ENCODE data around the gene YBX3.
A peak's percentile ranks its signal among the peaks of the same experiment; 100 is the strongest.
"Not testable (repeated sequence)": the region's sequence is repeated elsewhere in the genome, so short reads cannot be mapped to it uniquely, and the experiment has no call there.

YBX3 gene

DNA sequence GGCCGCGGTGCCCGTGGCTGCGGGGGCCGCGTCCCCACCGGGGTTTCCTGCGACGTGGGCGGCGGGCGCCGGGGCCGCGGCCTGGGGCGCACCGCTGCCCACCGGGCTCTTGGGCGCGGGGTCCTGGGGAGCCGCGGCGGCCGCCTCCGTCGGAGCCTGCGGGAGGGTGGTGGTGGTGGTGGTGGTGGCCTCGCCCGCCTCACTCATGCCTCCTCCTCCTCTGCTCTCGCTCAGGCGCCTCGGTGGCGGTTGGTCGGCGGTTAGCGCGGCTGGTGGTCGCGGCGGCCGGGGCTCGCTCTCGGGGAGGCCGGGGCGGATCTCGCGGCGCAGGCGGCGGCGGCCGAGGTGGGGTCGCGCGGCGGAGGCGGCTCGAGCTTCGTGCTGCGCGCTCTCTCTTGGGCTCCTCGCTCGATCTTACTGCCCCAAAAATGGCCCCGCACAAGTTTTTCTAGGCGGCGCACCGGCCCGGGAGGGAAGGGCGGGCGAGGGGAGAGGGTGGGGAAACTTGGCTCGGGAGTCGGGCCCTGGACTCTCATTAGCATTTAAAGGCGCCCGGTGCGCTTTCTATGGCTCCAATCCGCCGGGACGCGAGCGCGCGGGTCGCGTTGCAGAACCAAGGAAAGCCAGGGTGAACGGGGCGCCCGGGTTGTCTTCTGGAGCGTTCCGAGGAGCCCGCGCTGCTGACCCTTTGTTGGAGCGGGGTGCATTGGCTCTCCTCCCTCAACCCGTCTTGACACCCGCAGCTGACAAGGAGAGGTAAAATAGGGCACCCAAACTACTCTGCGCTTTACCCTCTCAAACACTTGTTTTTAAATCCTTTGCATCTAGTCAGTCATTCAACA lies at the start of gene YBX3:
Gene YBX3 (minus strand): TSS at position 419 of the 842 bp plus-strand sequence. CDS start 212 bp downstream, at position 207.
- DNase-seq, result peak; percentile 92

- DNase-seq, result peak; percentile 58
These were observed 48.1 kb upstream of the YBX3 start for GRCh38 chr12:10771132-10771733.

GRCh38 chr12:10759657-10760056 lies 36.5 kb upstream of the YBX3 start:
- no peak for DNase-seq

DNA sequence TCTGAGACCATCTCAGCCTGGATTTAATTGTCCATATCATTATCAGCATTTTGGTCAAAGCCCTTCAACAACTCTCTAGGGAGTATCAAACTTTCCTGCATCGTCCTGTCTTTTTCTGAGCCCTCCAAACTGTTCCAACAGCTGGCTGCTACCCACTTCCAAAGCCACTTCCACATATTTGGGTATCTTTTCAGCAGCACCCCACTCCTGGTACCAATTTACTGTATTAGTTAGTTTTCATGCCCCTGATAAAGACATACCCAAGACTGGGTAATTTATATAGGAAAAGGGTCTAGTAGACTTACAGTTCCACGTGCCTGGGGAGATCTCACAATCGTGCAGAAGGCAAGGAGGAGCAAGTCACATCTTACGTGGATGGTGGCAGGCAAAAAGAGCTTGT lies 33.1 kb upstream of the YBX3 start:
- DNase-seq, result no peak

- no peak for DNase-seq
These were observed 29.9 kb upstream of the YBX3 start for GRCh38 chr12:10753059-10753458.

DNA sequence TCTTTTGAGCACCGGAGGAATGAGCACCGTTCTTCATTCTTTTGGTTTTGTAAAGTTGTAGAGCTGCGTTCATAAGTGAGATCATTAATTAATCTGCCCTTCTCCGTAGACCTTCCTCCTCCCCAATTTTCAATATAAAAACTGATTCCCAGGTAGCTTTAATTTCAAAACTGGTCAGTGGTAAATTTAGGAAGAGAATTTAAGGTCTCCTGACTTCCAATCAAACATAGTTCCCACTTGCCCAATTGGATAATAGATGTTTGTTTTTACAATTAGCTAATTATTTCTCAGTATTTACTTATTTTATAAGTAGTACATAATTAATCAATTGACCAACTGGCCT lies 27.2 kb upstream of the YBX3 start:
- DNase-seq, result no peak

DNA sequence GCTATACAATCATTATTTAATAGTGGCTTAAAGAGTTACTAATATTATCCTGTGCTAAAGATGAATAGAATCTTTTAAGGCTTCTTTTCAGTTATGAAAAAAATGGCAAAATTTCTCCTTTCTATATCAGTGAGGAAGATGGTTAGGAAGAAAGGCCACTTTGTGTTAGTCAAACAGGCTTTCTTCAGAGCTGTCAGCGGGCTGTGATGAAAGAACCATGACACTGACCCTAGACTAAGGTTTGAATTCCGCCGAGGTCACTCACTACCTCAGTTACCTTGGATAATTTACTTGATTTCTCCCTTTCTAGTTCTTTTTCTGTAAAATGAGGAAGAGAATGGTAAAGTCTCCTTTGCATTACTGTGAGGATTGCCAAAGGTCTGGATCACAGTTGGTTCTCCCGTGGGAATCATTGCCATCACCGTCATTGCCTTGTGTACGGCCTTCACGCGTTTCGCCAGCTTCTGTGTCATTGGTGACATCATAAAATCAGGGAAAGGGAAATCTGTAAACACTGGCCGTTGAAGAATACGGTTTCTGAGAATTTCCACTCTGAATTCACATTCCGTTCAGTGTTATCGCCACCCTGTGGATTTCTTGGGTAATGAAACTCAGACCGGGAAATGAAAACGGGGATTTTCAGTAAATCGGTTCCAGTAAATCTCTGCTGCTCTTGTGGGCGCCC lies 26.7 kb upstream of the YBX3 start:
- peak; percentile 92 for DNase-seq

- no peak for DNase-seq
These were observed 24.6 kb upstream of the YBX3 start for GRCh38 chr12:10747730-10748129.

GRCh38 chr12:10743420-10743819 lies 20.3 kb upstream of the YBX3 start:
- DNase-seq, result not testable (repeated sequence)

GRCh38 chr12:10741845-10742244 lies 18.7 kb upstream of the YBX3 start:
- peak; percentile 18 for DNase-seq

GRCh38 chr12:10740182-10740581 lies 17.1 kb upstream of the YBX3 start:
- no peak for DNase-seq

- no peak for DNase-seq
These were observed 16.3 kb upstream of the YBX3 start for GRCh38 chr12:10739157-10740118.

DNA sequence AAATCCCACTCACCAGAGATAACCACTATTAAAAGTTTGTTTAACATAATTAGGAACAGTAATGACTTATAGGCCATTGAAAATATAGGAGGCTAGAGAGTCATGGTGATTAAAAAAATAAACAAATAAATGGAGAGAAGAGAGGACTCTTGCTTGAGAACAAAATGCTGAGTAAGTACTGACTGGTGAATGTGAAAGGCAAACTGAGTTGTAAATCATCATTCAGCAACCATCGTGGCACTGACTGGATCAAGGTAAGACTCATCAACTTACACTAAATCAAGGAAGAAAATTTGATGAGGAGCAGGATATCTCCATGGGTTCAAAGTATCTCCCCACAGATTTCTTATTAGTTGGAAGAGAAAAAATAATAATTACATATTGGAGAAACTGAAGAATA lies 14.1 kb upstream of the YBX3 start:
- no peak for DNase-seq

- no peak for DNase-seq
These were observed 13.3 kb upstream of the YBX3 start for GRCh38 chr12:10736463-10736862.

DNA sequence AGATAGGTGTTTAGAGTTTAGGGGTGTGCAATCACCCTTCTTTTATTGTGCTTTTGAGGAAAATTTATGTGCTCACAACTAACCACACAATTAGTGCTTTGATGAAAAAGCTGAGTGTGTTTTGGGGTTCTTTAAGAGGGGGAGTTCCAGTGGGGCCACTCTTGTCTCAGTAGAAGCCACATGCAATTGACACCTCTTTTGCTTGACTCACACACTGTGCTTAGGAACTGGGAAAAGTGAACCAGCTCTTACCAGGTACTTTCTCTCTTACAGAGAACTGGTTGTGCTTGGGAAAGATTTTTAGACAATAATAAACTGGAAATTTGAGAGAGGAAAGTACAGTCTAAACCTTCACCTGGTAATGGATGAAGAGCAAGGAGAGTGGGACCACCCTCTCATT lies 12.3 kb upstream of the YBX3 start:
- DNase-seq, result no peak

- no peak for DNase-seq
These were observed 9.4 kb upstream of the YBX3 start for GRCh38 chr12:10732549-10732948.

GRCh38 chr12:10732066-10732465 lies 8.9 kb upstream of the YBX3 start:
- DNase-seq, result no peak

DNA sequence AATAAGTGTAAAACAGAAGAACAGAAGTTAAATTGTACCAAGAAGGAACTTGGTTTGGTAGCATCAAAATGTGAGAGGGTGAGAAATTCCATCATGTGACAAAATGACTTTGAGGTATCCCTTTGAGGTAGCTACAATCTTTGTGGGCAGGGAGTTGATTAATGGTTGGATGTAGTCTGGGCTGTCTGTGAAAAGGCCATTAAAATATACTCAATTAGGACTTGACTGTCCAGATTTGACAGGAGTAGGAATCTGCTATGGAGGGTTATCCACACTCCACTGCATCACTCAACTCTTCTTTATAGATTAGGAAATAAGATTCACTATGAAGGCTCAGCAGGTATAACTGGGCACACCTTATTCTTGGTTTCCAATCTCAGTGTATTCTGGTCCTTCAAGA lies 7.4 kb upstream of the YBX3 start:
- no peak for DNase-seq

- no peak for DNase-seq
These were observed 5.0 kb upstream of the YBX3 start for GRCh38 chr12:10728091-10728490.

DNA sequence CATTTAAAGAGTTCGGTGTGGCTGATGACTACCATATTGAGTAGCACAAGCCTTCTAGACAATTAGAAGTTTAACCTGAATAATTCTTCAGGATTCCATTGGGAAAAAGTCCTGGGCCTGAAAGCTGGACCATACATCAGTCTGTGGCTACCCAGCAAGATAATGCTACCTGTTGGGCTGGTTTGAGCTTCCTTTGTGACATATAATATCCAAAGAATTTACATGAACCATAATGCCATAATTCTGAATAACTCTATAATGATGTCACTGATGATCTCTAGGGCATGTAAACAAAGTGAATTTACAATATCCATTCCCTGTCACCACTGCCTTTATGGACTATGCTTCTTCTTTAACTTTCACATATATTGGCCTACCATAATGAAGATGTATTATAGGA lies 3.8 kb upstream of the YBX3 start:
- DNase-seq, result no peak

- no peak for DNase-seq
These were observed 1.9 kb upstream of the YBX3 start for GRCh38 chr12:10725003-10725402.

- DNase-seq, result peak; percentile 65
These were observed 620 bp downstream of the YBX3 start for GRCh38 chr12:10722502-10722904.
